A549 (cell line): ENCODE results near the gene EPC2. TPM values are rescaled to one million over a fixed set of nuclear protein-coding genes. Genes with fewer than 3 reads are reported as not detected.

ENCODE experiments used
- ATAC-seq, 2 experiments: fragments of 200-7000 bp in 1 of 2; fragments of >200 bp in 1 of 2; cut with Nextera tagmentation in 1 of 2; cut with Tn5 transposase in 1 of 2; 3 replicates each; pipeline versions ENCODE4 v1.8.0 to v1.9.1; 2018 to 2020; ENCODE audit warnings: mild to moderate bottlenecking in 1 of 2, moderate library complexity in 1 of 2
- CTCF ChIA-PET: fragments of 300-600 bp; sonication (Branson Sonifier 250); formaldehyde crosslinking; extraction: SDS; loops from one replicate; lab custom pipeline; 2021; ENCODE audit warnings: antibody characterized with exemption, inconsistent platforms; lab: Yijun Ruan, JAX
- POLR2A ChIA-PET: fragments of 350-600 bp; formaldehyde crosslinking; extraction: SDS; loops from one replicate; lab custom pipeline; 2021; ENCODE audit warnings: antibody characterized with exemption, inconsistent platforms; lab: Yijun Ruan, JAX
- DNase-seq, 2 experiments: peaks; one replicate each; pipeline versions ENCODE4 v3.0.0 to v3.0.0-alpha.2; 2011 to 2016; ENCODE audit warnings: low read depth in 1 of 2, low spot score in 1 of 2
- FAIRE-seq: peaks from 2 replicates; lab custom pipeline; 2011; peaks lifted over from hg19 to GRCh38; lab: Jason Lieb, UNC
- H3K27ac ChIP-seq, 2 experiments: fragments of >200 bp; sonication (Bioruptor Twin); formaldehyde crosslinking; 3 replicates each; pipeline ENCODE4 v1.5.1; 2016 to 2017
- H3K4me1 ChIP-seq: fragments of >200 bp; sonication (Bioruptor Twin); formaldehyde crosslinking; 3 replicates; pipeline ENCODE4 v1.6.1; 2016
- H3K4me2 ChIP-seq: fragments of >200 bp; sonication (Bioruptor Twin); formaldehyde crosslinking; 3 replicates; pipeline ENCODE4 v1.6.1; 2016
- H3K4me3 ChIP-seq: fragments of >200 bp; sonication (Bioruptor Twin); formaldehyde crosslinking; 3 replicates; pipeline ENCODE4 v1.5.1; 2016
- H3K9me3 ChIP-seq: fragments of >200 bp; sonication (Bioruptor Twin); formaldehyde crosslinking; 3 replicates; pipeline ENCODE4 v1.6.1; 2016
- BCL3 ChIP-seq: fragments of >200 bp; sonication (Bioruptor Twin); formaldehyde crosslinking; IDR thresholded peaks from 3 replicates; pipeline ENCODE4 v1.6.1; 2016
- CHD4 ChIP-seq: fragments of 200-600 bp; sonication (generic); IDR thresholded peaks from 2 replicates; pipeline ENCODE4 v1.6.1; 2016; ENCODE audit warnings: antibody characterized with exemption, mild to moderate bottlenecking, borderline replicate concordance
- E2F6 ChIP-seq: IDR thresholded peaks from 2 replicates; pipeline ENCODE4 v1.6.1; 2012; ENCODE audit warnings: low read depth, borderline replicate concordance
- EHF ChIP-seq: fragments of 250-450 bp; sonication (Bioruptor Pico); IDR thresholded peaks from 2 replicates; pipeline ENCODE4 v1.5.0; 2020; ENCODE audit warnings: mild to moderate bottlenecking
- EHMT2 ChIP-seq: fragments of 200-600 bp; sonication (generic); IDR thresholded peaks from 2 replicates; pipeline ENCODE4 v1.6.1; 2016; ENCODE audit warnings: antibody characterized with exemption, low read depth, mild to moderate bottlenecking, moderate library complexity
- ESRRA ChIP-seq: fragments of 150-350 bp; IDR thresholded peaks from 2 replicates; pipeline ENCODE4 v1.6.1; 2014; ENCODE audit warnings: mild to moderate bottlenecking, low read length, borderline replicate concordance
- HDAC2 ChIP-seq: fragments of 200-600 bp; sonication (generic); IDR thresholded peaks from 2 replicates; pipeline ENCODE4 v1.6.1; 2016
- HOXB5 ChIP-seq: fragments of 250-450 bp; sonication (Bioruptor Pico); IDR thresholded peaks from 2 replicates; pipeline ENCODE4 v1.5.0; 2020; ENCODE audit warnings: mild to moderate bottlenecking, moderate library complexity
- JUN ChIP-seq, 2 experiments: fragments of >200 bp; sonication (Bioruptor Twin); formaldehyde crosslinking; IDR thresholded peaks; 2 replicates in 1 of 2; 3 replicates in 1 of 2; pipeline ENCODE4 v1.6.1; 2016 to 2017
- JUNB ChIP-seq: fragments of >200 bp; sonication (Bioruptor Twin); formaldehyde crosslinking; IDR thresholded peaks from 2 replicates; pipeline ENCODE4 v1.6.1; 2016
- KDM5A ChIP-seq: fragments of 200-600 bp; sonication (generic); IDR thresholded peaks from 2 replicates; pipeline ENCODE4 v1.6.1; 2016; ENCODE audit warnings: antibody characterized with exemption, mild to moderate bottlenecking
- MAZ ChIP-seq: fragments of 150-350 bp; IDR thresholded peaks from 2 replicates; pipeline ENCODE4 v1.6.1; 2014; ENCODE audit warnings: antibody characterized with exemption, low read depth, low read length, borderline replicate concordance
- MYC ChIP-seq: IDR thresholded peaks from 2 replicates; pipeline ENCODE4 v1.6.1; 2012; ENCODE audit warnings: mild to moderate bottlenecking, inconsistent platforms, low read length, improper control_type of control experiment, borderline replicate concordance
- NFE2L2 ChIP-seq: fragments of 150-350 bp; conservative IDR thresholded peaks from 2 replicates; pipeline ENCODE4 v1.6.1; 2014; ENCODE audit warnings: low read length
- NPAS2 ChIP-seq: fragments of 250-450 bp; sonication (Bioruptor Pico); IDR thresholded peaks from 2 replicates; pipeline ENCODE4 v1.8.0; 2022; ENCODE audit warnings: mild to moderate bottlenecking, moderate library complexity, borderline replicate concordance
- PHF8 ChIP-seq: fragments of 200-600 bp; sonication (generic); IDR thresholded peaks from 2 replicates; pipeline ENCODE4 v1.6.1; 2016; ENCODE audit warnings: low read depth, mild to moderate bottlenecking, antibody characterized with exemption, moderate library complexity, borderline replicate concordance
- POLR2A ChIP-seq: IDR thresholded peaks from 2 replicates; pipeline ENCODE4 v1.6.1; 2012; ENCODE audit warnings: mild to moderate bottlenecking, low read length
- RARB ChIP-seq: fragments of 250-450 bp; sonication (Bioruptor Pico); IDR thresholded peaks from 2 replicates; pipeline ENCODE4 v1.8.0; 2021; ENCODE audit warnings: mild to moderate bottlenecking, moderate library complexity
- TP53 ChIP-seq: fragments of 250-450 bp; sonication (Bioruptor Pico); IDR thresholded peaks from 2 replicates; pipeline ENCODE4 v1.5.0; 2021; ENCODE audit warnings: mild to moderate bottlenecking, moderate library complexity
- ZFP36 ChIP-seq: fragments of 450-650 bp; IDR thresholded peaks from 2 replicates; pipeline ENCODE4 v1.6.1; 2014; ENCODE audit warnings: borderline replicate concordance; ENCODE audit not compliant: partially characterized antibody
- WGBS: methylation state at CpG from one replicate; pipeline ENCODE4 v1.1.6; 2017; ENCODE audit errors: missing lambda C conversion rate; 5-methylcytosine and 5-hydroxymethylcytosine counted together
- polyA minus RNA-seq: library from RNA; depleted of rRNA, polyadenylated mRNA; stranded (reverse); fragments of >200 nt; gene quantifications from 2 replicates; pipeline ENCODE4 v1.2.3, GENCODE V29; 2011; rRNA and poly(A)+ RNA removed
- polyA plus RNA-seq, 4 experiments: library from polyadenylated mRNA; depleted of rRNA in 3 of 4; stranded (reverse); fragments of >200 nt; fragmentation: RNase III in 1 of 4; extraction: RNeasy Plus Mini Kit Qiagen cat#74134 plus additional on column Dnase treatment in 1 of 4; gene quantifications; 2 replicates in 3 of 4; 3 replicates in 1 of 4; pipeline ENCODE4 v1.2.3, GENCODE V29; 2011 to 2017
- TF ChIP-seq, protein P1 (sequence below): fragments of 200-600 bp; sonication (generic); IDR thresholded peaks from 2 replicates; pipeline ENCODE4 v1.6.1; 2016; ENCODE audit warnings: antibody characterized with exemption, mild to moderate bottlenecking, moderate library complexity

Gene EPC2, protein sequence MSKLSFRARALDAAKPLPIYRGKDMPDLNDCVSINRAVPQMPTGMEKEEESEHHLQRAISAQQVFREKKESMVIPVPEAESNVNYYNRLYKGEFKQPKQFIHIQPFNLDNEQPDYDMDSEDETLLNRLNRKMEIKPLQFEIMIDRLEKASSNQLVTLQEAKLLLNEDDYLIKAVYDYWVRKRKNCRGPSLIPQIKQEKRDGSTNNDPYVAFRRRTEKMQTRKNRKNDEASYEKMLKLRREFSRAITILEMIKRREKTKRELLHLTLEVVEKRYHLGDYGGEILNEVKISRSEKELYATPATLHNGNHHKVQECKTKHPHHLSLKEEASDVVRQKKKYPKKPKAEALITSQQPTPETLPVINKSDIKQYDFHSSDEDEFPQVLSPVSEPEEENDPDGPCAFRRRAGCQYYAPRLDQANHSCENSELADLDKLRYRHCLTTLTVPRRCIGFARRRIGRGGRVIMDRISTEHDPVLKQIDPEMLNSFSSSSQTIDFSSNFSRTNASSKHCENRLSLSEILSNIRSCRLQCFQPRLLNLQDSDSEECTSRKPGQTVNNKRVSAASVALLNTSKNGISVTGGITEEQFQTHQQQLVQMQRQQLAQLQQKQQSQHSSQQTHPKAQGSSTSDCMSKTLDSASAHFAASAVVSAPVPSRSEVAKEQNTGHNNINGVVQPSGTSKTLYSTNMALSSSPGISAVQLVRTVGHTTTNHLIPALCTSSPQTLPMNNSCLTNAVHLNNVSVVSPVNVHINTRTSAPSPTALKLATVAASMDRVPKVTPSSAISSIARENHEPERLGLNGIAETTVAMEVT
- polyA plus RNA-seq (2011; rRNA removed) (19.8 and 23.0 TPM in 2 replicates), polyA plus RNA-seq (2017; fragmentation: RNase III; extraction: RNeasy Plus Mini Kit Qiagen cat#74134 plus additional on column Dnase treatment) (8.8 to 9.7 TPM (median 8.8 TPM) in 3 replicates), polyA minus RNA-seq (23.4 and 26.4 TPM in 2 replicates)
- polyA plus RNA-seq (2012; cell fraction: cytosol; rRNA removed) = 6.5 and 7.7 TPM in 2 replicates
- polyA plus RNA-seq (2012; cell fraction: nucleus; rRNA removed) = 4.2 and 4.9 TPM in 2 replicates

- TF ChIP-seq RARB (CRISPR knock-in tag) (no peak), HDAC2 (peak; percentile 86; the same call in 1 of the 2 replicates), NPAS2 (no peak), KDM5A (peak; percentile 40; the same call in 1 of the 2 replicates), TP53 (CRISPR knock-in tag) (no peak), JUN (IDR thresholded peaks at IDR 0.05) (peak in 1 of 2 experiments; percentile 90; a peak in 3 of 5 replicates), EHMT2 (no peak), HOXB5 (CRISPR knock-in tag) (no peak), E2F6 (no peak), NFE2L2 (no peak), JUNB (no peak), EHF (no peak), BCL3 (peak; percentile 90; the same call in 2 of the 3 replicates), ZFP36 (no peak), MAZ (peak; percentile 46; the same call in 1 of the 2 replicates), PHF8 (peak; percentile 92), ESRRA (no peak), CHD4 (no peak), POLR2A (peak; percentile 73), MYC (no peak)
- TF ChIP-seq, protein P1, sequence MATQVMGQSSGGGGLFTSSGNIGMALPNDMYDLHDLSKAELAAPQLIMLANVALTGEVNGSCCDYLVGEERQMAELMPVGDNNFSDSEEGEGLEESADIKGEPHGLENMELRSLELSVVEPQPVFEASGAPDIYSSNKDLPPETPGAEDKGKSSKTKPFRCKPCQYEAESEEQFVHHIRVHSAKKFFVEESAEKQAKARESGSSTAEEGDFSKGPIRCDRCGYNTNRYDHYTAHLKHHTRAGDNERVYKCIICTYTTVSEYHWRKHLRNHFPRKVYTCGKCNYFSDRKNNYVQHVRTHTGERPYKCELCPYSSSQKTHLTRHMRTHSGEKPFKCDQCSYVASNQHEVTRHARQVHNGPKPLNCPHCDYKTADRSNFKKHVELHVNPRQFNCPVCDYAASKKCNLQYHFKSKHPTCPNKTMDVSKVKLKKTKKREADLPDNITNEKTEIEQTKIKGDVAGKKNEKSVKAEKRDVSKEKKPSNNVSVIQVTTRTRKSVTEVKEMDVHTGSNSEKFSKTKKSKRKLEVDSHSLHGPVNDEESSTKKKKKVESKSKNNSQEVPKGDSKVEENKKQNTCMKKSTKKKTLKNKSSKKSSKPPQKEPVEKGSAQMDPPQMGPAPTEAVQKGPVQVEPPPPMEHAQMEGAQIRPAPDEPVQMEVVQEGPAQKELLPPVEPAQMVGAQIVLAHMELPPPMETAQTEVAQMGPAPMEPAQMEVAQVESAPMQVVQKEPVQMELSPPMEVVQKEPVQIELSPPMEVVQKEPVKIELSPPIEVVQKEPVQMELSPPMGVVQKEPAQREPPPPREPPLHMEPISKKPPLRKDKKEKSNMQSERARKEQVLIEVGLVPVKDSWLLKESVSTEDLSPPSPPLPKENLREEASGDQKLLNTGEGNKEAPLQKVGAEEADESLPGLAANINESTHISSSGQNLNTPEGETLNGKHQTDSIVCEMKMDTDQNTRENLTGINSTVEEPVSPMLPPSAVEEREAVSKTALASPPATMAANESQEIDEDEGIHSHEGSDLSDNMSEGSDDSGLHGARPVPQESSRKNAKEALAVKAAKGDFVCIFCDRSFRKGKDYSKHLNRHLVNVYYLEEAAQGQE = peak; percentile 70
- TF ChIP-seq, all 56 proteins: peak for 8
- Histone ChIP-seq H3K4me3 (peak within 1 kb of the TSS; percentile 79), H3K4me2 (peak within 1 kb of the TSS; percentile 95), H3K4me1 (peaks cover 11% of the 10 kb centered on the region), H3K27ac (peak within 1 kb of the TSS; percentile 98 to 100), H3K9me3 (no peaks in the 10 kb centered on the region)
- FAIRE-seq = no peak
- peak; percentile 47 to 84 for DNase-seq
- ChIA-PET CTCF (interaction anchor here (1.6 kb wide), 1 partner anchor 9 kb away, joined by 3 read pairs; no protein-coding TSS in a partner anchor), POLR2A (no interaction called here)
- 3% methylated on average over 43 of the region's 94 CpGs for WGBS
- peak; percentile 75 to 81 for ATAC-seq
These were observed at the start of gene EPC2 for GRCh38 chr2:148643998-148644882. Gene EPC2 (plus strand): TSS chr2:148644751. CDS start chr2:148645018, 267 bp downstream.
